ENCODE results near the gene LEKR1. TPM values are rescaled to one million over a fixed set of nuclear protein-coding genes. Genes with fewer than 3 reads are reported as not detected.
"Not testable (repeated sequence)": the region's sequence is repeated elsewhere in the genome, so short reads cannot be mapped to it uniquely, and the experiment has no call there.

Gene LEKR1
- total and polyA plus RNA-seq, 9 of the 15 experiments (the other 6 are each of a cell fraction or from before 2014, with no cell fraction given), result 0.76 to 1.8 (median 1.2) TPM

DNA sequence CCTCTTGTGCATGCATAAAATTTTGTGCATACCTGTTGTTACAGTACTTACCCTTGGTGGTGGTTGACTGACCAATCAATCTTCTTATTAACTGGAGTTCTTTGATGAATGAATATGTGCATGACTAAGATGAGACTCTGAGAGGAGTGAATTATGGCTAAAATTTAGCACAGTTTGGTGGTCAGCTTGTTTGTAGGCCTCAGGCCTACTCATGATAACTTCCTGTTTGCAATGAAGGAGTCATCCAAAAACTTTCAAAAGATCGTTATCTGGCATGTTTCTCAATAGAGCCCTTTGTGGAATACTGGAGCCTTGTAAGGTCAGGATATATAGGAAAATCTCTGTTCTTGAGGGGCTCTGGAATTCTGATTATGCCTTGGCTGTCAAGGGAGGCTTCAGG is 66.5 kb downstream of the LEKR1 start:
- no peaks in the 10 kb centered on the region for H3K9me3 ChIP-seq (replicated peaks; ENCODE audit: control insufficient read depth, insufficient read depth, low read depth, low read length)

DNA sequence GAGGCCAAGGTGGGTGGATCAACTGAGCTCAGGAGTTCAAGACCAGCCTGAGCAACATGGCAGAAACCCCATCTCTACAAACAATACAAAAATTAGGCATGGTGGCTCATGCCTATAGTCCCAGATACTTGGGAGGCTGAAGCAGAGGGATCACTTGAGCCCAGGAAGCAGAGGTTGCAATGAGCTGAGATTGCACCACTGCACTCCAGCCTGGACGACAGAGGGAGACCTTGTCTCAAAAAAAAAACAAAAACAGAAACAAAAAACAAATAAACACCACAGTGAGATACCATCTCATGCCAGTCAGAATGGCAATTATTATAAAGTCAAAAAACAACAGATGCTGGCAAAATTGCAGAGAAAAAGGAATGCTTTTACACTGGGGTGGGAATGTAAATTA is 69.2 kb downstream of the LEKR1 start:
- H3K79me2 ChIP-seq (ENCODE audit: control insufficient read depth, insufficient read depth, low read length); H3K9me3 ChIP-seq (replicated peaks; ENCODE audit: control insufficient read depth, insufficient read depth, low read depth, low read length); intact Hi-C loops (cut with micrococcal nuclease); H3K4me1 ChIP-seq (replicated peaks in 1 of 2; ENCODE audit: control insufficient read depth in 2 of 2, insufficient read depth in 2 of 2, low read length in 2 of 2); in situ Hi-C loops (cut with MboI); FAIRE-seq; H3K9me1 ChIP-seq (ENCODE audit: control insufficient read depth, insufficient read depth, low read length); H4K20me1 ChIP-seq (replicated peaks; ENCODE audit: control insufficient read depth, insufficient read depth, low read length); H3K27me3 ChIP-seq (ENCODE audit: control insufficient read depth in 2 of 2, insufficient read depth in 2 of 2, low read length in 2 of 2); DNase-seq (ENCODE audit: extremely low read depth in 1 of 4, low spot score in 3 of 4); H3K9ac ChIP-seq (ENCODE audit: insufficient read depth in 1 of 2, low read depth in 2 of 2, low read length in 2 of 2); H3K36me3 ChIP-seq (ENCODE audit: control insufficient read depth, insufficient read depth, low read length); H2AFZ ChIP-seq (ENCODE audit: low read depth, low read length); ATAC-seq; H3K4me3 ChIP-seq; H3K4me2 ChIP-seq (ENCODE audit: insufficient read depth, low read length); H3K27ac ChIP-seq (ENCODE audit: extremely low read depth, low read depth, low read length); BruUV-seq (replicated peaks); TF ChIP-seq REST (CRISPR knock-in tag; IDR thresholded peaks at IDR 0.05; ENCODE audit: low read depth): not testable (repeated sequence)
- WGBS (ENCODE audit: insufficient coverage, low coverage, missing lambda C conversion rate), result 7% methylated on average over 1 of the region's 1 CpG
- ChIA-PET POLR2A (interaction anchor here (0.6 kb wide), 1 partner anchor 124 kb away, joined by 3 read pairs; no protein-coding TSS in a partner anchor), CTCF (ENCODE audit: low intra/inter-chr PET ratio) (interaction anchor here (0.6 kb wide), 1 partner anchor 395 kb away, joined by 3 read pairs; no protein-coding TSS in a partner anchor)
- TF ChIP-seq REST (IDR thresholded peaks at IDR 0.05; ENCODE audit: borderline replicate concordance), result peak; percentile 25; the same call in 1 of the 2 replicates

More for the DNA sequence above, 66.5 kb downstream of the LEKR1 start:
- ChIA-PET CTCF (ENCODE audit: low intra/inter-chr PET ratio) (no interaction called here), POLR2A (no interaction called here)
- in situ Hi-C loops (cut with MboI) (no loop called here), intact Hi-C loops (cut with micrococcal nuclease) (no loop called here)
- no peak overlapping the region for H3K4me2 ChIP-seq (ENCODE audit: insufficient read depth, low read length)
- H3K36me3 ChIP-seq (ENCODE audit: control insufficient read depth, insufficient read depth, low read length), result no peaks in the 10 kb centered on the region
- FAIRE-seq (no peak), DNase-seq (ENCODE audit: extremely low read depth in 1 of 4, low spot score in 3 of 4) (no peak), ATAC-seq (no peak)
- H3K27me3 ChIP-seq (ENCODE audit: control insufficient read depth in 2 of 2, insufficient read depth in 2 of 2, low read length in 2 of 2), result no peaks in the 10 kb centered on the region
- no peaks in the 10 kb centered on the region for H3K4me1 ChIP-seq (replicated peaks in 1 of 2; ENCODE audit: control insufficient read depth in 2 of 2, insufficient read depth in 2 of 2, low read length in 2 of 2)
- H3K9ac ChIP-seq (ENCODE audit: insufficient read depth in 1 of 2, low read depth in 2 of 2, low read length in 2 of 2), result no peak overlapping the region
- no peak overlapping the region for H3K27ac ChIP-seq (ENCODE audit: extremely low read depth, low read depth, low read length)
- no peaks in the 10 kb centered on the region for H3K79me2 ChIP-seq (ENCODE audit: control insufficient read depth, insufficient read depth, low read length)
- no peak for TF ChIP-seq RAD51 (IDR thresholded peaks at IDR 0.05; ENCODE audit: borderline replicate concordance, low read depth)
- TF ChIP-seq, protein P1, sequence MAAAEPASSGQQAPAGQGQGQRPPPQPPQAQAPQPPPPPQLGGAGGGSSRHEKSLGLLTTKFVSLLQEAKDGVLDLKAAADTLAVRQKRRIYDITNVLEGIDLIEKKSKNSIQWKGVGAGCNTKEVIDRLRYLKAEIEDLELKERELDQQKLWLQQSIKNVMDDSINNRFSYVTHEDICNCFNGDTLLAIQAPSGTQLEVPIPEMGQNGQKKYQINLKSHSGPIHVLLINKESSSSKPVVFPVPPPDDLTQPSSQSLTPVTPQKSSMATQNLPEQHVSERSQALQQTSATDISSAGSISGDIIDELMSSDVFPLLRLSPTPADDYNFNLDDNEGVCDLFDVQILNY (CRISPR knock-in tag; IDR thresholded peaks at IDR 0.05), result no peak
- TF ChIP-seq TRIM24 (IDR thresholded peaks at IDR 0.05), result 0 out of 4 replicates have a peak, but pooled peaks of 1 of the 2 experiments have one; percentile 13
- no peak for TF ChIP-seq PCBP2 (IDR thresholded peaks at IDR 0.05; ENCODE audit: low read depth, low read length, poor library complexity, severe bottlenecking)
- TF ChIP-seq NR2C2 (CRISPR knock-in tag; IDR thresholded peaks at IDR 0.05), result no peak
- TF ChIP-seq NR2C2 (tag; IDR thresholded peaks at IDR 0.05), result no peak
- TF ChIP-seq MEIS2 (IDR thresholded peaks at IDR 0.05; ENCODE audit: partially characterized antibody), result peak; percentile 40
- TF ChIP-seq SOX6 (IDR thresholded peaks at IDR 0.05), result no peak
- TF ChIP-seq MCM3 (IDR thresholded peaks at IDR 0.05), result no peak
- no peak for TF ChIP-seq GATA2 (CRISPR knock-in tag; IDR thresholded peaks at IDR 0.05)
- no peak for TF ChIP-seq COPS2 (conservative IDR thresholded peaks at IDR 0.05)
- TF ChIP-seq CEBPB (tag; IDR thresholded peaks at IDR 0.05), result peak; percentile 45
- no TSS peak for BruUV-seq (replicated peaks)
- no peaks in the 10 kb centered on the region for H3K9me1 ChIP-seq (ENCODE audit: control insufficient read depth, insufficient read depth, low read length)
- WGBS (ENCODE audit: insufficient coverage, low coverage, missing lambda C conversion rate), result 0% methylated on average over 1 of the region's 1 CpG
- no peaks in the 10 kb centered on the region for H4K20me1 ChIP-seq (replicated peaks; ENCODE audit: control insufficient read depth, insufficient read depth, low read length)
- H3K4me3 ChIP-seq, result no peak overlapping the region
- no peak overlapping the region for H2AFZ ChIP-seq (ENCODE audit: low read depth, low read length)

Data from K562 (cell line).